HuH-7 (cell line): ENCODE measurements around the gene AGRP.
"Not testable (repeated sequence)": the region's sequence is repeated elsewhere in the genome, so short reads cannot be mapped to it uniquely, and the experiment has no call there.

ENCODE experiments used
- DNase-seq: peaks from one replicate; pipeline ENCODE4 v3.0.0; 2011; ENCODE audit warnings: low spot score

The AGRP gene

DNA sequence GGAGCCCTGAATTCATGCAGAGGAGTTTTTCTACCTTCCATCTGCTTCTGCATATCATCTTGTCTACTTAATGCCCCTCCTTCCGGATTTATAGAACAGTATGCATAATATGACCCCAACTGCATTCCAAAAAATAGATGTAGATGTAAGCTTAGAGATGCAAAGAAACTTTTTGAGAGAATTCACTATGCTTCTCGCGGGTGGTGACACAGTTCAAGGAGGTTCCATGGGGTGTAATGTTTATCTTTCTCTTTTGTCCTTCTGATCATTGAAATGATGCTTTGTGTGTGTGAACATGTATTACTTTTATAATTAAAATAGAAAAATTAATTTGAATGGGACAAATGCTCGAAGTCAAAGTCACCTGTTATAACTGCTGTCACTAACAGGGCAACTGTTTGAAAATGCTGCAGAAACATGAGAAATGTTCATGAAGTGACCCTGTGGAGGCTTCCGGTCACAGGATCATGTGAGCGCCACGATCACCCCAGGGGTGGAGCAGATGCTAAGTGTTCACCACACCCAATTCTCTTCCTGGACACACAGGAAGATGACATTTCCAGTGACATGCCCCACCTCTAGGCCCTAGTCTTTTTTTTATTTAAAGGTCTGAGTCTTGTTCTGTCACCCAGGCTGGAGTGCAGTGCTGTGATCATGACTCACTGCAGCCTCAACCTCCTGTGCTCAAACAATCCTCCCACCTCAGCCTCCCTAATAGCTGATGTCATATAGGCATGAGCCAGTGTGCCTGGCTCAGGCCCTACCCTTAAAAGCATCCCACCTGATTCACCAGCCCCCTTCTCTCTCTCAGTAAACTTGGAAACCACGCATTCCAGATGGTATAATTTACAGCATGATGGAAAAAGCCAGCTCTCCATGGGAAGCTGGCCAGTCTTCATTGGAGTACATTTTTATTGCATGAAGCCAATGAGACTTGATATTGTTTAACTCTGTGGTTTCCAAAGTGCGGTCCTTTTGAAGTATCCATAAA, 21.0 kb upstream of the AGRP start:
- DNase-seq: no peak

DNA sequence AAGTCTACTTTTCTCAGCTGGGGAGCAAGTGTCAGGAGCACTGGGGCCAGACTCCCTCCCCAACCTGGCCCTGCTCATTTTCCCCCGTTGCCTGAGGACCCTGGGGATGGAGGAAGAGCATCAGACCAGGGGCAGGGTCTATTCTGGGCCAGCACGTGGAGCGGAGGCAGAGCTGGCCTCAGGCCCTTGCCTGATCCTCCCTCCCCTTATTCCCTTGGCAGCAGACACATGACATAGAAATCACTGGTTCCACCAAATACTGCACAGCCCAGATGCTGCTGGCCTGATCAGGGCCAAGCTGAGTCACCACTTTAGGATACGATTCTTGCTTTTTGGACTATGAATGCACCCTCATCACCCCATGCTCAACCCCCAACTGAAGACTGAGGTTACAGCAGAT, 15.8 kb upstream of the AGRP start:
- DNase-seq: no peak

DNA sequence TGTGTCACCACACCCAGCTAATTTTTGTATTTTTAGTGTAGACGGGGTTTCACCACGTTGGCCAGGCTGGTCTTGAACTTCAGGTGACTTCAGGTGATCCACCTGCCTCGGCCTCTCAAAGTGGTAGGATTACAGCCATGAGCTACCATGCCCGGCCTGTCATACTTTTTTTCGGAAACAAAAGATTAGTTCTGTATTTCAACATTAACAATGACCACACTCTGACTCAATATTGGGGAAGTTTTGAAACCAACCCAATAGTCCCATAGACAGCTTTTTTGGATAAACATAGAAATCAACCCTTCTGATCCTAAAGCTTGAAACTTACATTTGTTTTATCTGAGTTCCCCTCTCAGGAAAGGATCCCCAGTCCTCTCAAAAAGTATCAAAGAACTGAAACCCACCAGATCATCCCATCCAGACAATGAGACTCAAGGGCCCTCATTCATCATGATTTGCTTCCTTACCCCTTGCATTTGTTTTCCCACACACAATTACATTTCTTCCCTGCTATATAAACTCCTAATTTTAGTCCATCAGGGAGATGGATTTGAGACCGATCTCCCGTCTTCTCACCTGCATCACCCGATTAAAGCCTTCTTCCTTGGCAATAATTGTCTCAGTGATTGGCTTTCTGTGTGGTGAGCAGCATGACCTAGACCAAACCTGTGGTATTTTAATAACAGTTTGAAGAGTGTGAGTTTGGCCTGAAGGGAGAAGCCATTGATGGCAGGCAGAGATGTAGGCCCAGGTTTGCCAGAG, 7.2 kb upstream of the AGRP start:
- DNase-seq: no peak

DNA sequence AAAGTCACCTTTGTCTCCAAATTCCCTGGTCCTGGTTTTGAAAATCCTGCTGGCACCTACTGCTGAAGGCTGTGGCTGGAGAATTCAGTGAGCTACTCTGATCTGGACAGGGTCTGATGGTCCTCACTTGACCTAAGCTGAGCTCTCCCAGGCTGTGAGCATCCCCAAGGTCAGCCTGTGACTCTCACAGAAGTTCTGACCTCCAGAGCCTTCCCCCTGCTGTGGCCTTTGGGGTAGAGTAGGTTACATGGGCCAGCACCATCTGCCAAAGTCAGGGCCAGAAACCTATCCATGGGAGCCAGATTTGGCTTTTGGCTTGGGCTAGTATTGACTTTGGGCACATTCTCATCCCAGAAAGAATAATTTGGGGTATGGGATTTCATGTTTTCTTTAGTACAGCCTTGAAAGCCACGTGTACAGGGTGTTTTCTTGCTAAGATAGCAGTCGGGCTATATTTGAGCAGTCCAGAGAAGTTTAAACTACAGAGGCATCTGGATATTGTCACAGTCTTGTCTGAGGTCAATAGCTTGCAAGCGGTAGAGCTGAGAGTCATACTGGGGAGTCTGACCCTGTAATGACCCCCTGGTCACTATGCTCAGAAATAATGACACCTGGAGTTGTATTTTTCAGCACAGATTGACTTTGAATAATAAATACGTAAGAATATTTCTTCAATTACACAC, 6.2 kb upstream of the AGRP start:
- DNase-seq: no peak

DNA sequence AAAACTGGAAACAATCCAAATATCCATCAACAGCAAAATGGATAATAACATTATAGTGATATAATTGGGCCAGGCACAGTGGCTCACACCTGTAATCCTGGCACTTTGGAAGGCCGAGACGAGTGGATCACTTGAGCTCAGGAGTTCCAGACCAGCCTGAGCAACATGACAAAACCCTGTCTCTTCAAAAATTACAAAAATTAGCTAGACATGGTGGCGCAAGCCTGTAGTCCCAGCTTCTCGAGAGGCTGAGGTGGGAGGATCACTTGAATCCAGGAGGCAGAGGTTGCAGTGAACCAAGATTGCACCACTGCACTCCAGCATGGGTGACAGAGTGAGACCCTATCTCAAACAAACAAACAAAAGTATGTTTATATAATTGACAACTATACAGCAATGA, 4.2 kb upstream of the AGRP start:
- DNase-seq: not testable (repeated sequence)

DNA sequence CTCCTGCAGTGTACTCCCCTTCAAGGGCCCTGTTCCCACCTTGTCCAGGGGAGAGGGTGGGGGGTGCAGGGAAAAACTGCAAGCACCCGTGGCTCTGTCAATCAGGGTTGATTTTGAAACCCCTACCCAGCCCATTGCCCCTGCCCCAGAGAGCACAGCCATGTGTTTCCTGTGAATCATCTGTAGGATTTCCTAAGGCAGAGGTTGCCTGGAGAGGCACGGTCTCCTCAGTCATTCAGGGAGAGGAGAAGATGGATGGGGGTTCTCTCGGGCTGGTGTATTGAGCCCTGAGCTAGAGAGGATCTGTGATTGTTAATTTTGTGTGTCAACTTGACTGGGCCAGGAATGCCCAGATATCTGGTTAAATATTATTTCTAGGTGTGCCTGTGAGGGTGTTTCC, 3.5 kb upstream of the AGRP start:
- DNase-seq: no peak

DNA sequence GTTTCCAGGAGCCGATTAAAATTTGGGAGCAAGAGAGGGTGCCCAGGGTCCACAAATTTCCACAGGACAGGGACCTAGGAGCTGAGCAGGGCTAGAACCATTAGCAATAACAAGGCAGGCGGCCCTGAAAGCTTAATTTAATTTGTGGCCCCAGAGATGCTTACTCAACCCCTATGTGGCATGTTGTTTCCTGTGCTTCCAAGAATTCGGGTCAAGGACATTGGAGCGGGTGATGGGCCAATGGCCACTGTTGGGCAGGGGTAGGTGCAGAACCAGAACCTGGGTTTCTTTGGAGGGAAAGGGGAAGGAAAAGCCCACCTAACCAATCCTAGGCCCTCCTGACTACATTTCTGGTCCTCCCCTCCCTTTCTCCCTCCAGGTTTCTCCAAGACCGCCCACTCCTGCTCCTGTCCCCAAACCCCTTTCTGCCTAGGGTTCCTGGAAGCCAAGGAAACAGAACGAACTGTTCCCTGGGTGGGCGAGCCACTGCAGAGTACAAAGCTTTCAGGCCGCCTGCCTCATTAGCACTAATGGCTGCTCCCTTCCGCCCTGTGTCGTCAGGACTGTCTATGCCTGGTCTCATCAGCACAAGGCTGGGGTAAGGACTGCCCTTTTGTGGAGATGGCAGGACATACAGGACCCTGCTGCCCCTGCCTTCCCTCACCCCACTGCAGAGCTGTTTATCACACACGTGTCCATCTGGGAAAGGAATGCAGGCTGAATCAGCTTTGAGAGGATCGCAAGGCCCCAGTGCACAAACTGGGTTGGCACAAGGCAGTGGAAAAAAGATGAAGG, 581 bp upstream of the AGRP start:
- no peak for DNase-seq

DNA sequence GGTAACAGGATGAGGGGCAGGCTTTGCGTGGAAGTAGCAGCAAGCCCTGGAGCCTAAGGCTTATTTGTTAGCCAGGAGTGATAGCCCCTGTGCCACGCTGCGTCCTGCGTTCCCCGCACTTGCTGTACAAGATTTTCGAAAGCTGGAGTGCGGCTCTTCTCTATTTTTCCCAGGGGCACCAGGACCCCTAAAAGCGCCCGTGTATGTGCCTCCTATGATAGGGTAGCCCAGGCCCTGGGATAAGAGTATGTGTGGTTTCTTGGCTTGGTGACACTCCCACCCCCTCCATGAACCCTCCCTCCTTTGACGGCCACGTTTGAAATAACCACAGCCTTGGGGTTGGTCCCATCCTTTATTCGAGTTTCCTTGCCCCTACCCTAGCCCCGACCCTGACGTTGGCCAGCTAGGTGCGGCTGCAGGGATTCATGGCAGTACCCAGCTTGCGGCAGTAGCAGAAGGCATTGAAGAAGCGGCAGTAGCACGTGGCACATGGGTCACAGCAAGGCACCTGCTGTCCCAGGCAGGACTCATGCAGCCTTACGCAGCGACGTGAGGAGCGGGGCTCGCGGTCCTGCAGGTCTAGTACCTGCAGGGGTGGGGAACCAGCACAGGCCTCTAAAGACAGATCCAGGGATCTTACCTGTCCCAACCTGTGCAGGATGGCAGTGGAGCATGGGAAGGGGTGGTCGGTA, 968 bp downstream of the AGRP start:
- no peak for DNase-seq

DNA sequence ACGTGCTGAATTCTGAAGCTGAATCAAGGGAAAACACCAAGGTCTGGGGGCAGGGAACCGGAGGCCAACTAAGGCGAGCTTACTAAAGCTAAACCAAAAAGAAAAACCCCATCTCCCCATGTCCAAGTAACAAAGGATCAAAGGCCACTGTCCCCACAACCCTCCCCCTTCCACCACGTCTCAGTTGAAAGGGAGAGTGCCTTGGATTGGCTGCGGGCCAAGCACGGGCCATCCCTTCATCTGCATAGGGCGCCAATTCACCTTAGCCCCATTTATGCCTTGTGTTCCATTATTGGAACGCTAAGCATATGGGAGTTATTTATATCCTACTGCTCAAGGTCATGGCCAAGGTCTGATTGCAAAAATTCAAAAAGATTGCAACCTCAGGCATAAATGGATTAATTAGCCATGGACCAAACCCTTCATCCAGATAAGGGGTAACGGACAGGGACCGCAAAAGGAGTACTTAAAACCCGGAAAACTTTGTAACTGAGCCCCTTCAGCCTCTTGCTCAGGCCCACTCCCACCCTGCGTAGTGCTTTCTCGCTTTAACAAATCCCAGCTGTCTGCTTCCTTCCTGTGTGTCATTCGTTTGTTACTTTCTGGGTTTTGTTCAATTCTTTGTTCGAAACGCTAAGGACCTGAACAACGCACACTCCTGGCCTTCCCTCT, 1.6 kb downstream of the AGRP start:
- no peak for DNase-seq

DNA sequence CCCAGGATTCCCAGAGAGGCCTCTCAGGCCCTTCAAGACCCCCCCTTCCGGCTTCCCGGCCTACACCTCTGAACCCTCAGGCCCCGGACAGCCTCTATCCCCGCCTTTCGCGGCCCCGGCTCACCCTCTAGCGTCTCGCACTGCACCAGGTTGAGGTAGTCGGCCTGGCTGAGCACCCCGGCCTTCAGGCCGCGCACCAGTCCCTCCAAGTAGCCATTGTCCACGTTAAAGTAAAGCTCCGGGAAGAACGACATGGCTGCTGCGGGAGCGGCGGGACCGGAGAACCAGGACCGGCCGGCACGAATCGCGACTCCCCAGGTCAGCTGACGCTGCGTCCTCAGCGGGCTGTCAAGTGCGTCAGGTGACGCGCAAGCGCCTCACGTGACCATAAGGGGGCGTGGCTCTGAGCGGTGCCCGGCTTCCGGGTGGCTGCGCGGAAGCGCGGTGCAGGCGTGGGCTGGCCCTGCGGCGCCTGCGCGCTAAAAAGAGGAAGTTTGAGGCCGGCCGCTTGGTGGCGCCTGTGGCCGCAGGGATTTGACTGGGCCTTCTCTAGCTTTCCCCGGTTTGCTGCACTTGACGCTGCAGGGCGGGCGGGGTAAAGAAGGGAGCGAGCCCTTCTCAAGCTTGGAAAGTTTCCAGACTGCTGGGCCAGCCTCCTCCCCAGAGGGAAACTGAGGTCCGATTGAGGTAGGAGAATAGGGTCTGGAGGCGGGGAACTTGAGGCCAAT, 2.4 kb downstream of the AGRP start, which contains the start of gene ATP6V0D1:
Gene ATP6V0D1 (minus strand): TSS at position 325 of the 728 bp plus-strand sequence. CDS start 71 bp downstream, at position 254.
- DNase-seq: peak; percentile 96

DNA sequence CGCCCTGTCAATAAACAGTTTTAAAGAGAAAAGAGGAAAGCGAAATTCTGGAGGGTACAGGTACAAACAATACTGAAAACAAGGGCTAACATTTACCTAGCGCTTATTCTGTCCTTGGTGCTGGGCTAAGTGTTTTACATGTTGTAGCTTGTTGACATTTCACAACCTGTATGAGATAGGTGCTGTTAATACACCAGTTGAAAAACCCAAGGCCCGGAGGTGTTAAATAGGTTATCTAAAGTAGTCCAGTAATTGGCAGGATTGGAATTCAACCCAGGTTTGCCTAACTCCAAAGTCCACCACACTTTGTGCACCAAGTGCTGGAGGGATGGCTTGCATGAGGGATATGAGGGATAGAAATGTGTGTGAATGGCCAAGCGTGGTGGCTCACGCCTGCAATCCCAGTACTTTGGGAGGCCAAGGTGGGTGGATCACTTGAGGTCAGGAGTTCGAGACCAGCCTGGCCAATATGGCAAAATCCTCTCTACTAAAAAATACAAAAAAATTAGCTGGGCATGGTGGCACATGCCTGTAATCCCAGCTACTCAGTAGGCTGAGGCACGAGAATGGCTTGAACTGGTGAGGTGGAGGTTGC, 5.3 kb downstream of the AGRP start:
- DNase-seq: peak; percentile 64

DNA sequence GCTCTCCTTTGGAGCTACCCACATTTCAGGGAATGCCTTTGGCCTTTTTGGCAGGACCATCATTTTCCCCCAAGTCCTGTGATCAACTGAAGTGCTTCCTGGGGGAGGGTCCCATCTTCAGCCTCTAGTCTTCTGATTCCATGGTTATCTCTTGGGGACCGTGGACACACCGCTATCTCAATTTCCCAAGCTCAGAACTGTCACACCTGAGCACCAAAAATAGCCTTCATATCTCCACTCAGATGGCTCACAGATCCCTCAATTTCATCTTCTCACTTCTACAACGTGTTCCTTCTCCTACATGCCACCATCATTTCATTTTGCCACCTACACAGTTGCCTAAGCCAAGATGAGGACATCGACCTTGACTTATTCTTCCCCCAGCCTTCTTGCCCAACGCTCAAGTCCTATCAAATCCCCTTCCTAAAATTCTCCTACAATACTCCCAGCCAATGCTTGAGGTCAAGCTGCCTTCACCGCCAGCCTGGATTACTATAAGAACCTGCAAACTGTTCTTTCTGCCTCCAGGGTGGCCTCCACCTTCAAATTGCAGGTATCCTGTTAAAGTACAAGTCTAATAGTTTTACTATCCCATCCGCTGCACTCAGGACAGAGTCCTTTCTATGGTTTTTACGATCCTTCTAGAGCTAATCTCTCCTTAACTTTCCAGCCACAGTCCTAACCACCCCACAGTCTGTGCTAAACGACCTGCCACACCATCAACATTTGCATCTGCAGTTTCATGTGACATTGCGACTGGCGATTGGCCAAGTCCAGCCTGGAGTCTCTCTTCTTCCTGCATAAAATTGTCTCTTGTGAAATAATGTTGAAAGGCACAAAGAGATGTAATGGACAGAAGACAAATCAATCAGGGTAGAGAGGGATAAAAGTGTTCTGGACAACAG, 8.5 kb downstream of the AGRP start:
- DNase-seq: no peak

DNA sequence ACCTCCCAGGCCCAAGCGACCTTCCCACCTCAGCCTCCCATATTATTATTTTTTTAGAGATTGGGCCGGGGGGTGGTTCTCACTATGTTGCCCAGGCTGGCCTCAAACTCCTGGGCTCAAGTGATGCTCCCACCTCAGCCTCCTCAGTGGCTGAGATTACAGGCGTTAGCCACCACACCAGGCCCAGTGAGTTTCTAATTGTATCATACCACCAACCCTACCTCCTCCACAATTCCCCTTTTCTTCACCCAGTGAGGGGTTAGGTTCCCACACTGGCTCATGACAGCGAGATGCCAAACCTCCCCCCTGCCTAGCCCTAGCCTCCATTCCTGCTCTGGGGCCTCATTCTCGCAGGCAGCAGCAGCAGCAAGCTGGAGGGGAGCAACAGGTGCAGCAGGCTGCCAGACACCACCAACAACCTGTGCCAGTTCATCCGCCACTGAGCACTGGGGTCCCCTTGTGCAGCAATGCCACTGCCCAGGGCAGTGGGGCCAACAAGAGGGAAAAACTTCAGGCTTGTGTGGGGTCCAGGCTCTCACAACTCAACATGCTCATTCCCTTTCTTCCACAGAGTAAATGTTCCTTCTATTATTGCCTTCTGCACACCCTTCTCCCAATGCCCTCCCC, 11.5 kb downstream of the AGRP start:
- DNase-seq: no peak

DNA sequence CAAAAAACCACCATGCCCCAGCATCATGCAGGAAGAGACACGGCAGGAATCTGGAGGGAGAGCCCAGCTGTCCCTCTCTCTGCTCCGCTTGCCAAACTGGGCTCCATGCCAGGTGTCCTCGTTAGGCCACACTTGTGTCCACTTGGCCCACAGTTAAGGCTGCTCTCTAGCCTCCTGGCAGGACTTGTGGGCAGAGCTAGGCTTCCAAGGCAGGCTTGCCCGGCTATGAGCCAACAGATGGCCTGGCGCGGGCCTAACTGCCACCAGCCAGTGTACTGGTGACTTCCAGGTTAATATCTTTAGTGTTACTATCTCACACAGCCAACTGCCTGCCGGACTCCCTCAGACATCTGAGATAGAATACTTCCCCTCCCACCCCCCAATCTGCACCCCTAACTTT, 13.0 kb downstream of the AGRP start:
- no peak for DNase-seq

DNA sequence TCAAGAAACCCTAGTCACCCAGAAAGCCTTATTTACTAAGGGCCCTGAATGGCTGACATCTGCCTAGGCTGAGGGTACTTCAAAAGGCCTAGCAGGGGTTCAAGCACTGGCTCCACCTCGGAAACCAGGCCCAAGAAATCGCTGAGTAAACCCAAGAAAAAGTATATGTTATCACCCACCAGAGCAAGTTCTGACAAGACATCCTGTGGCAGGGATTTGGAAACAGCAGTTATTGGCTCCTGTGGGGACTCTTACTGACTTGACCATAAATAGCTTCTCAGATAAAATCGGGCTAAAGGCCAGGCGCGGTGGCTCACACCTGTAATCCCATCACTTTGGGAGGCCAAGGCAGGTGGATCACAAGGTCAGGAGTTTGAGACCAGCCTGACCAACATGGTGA, 14.6 kb downstream of the AGRP start:
- DNase-seq: no peak

DNA sequence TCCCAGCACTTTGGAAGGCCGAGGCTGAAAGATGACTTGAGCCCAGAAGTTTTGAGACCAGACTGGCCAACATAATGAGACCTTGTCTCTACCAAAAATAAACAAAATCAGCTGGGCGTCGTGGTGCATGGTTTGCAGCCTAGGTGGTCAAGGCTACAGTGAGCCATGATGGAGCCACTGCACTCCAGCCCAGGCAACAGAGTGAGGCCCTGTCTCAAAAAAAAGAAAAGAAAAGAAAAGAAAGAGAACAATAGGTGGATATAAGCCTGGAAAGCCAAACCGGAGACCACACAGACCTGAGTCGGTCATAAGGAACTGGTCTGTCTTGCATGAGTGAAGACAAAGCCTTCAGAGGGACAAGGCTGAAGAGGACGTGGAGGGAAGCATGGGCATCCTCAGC, 16.8 kb downstream of the AGRP start:
- DNase-seq: no peak

DNA sequence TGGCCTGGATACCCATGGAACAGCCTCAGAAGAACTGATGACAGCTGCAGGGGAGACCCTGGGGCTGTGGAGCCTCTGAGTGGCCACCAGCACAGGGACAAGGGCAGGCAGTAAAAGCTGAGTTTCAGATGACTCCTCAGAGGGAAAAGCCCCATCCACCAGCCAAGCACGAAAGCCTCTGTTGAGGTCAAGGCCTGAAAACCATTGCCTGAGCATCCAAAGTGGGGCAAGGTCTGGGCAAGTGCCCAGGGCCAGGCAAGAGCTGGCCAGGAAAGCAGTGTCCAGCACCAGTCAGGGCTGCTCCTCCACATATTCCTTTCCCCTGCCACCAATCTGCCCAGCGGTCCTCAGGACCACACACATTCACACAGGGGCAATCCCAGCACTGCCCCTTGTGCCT, 18.8 kb downstream of the AGRP start:
- DNase-seq: no peak

DNA sequence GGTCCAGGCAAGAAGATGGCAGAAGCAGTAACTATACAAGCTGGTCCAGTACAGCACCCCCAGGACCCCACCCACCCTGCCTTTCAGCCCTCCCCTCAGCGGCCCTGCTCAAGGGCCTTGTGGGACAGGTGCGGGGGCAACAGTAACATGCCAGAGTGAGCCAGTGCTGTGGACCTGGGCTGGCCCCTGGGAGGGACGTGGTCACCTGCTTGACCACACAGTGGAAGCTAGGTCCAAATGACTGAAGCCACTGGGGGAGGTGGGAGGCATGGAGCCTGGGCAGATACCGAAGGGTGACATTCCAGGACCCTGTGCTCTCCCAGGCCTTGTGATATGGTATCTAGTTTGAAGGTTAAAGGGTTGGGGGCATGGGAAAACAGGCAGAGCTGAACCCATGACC, 19.7 kb downstream of the AGRP start:
- DNase-seq: no peak
